HL-60 (cell line): ENCODE data around the gene HPS5.

ENCODE experiments used
- DNase-seq, 2 experiments: peaks; one replicate each; pipeline ENCODE4 v3.0.0-alpha.2; 2010 to 2020; ENCODE audit warnings: low read depth in 1 of 2, low spot score in 1 of 2
- H3K27ac ChIP-seq: fragments of 250-450 bp; sonication (Bioruptor Pico); replicated peaks from 2 replicates; pipeline ENCODE4 v1.5.1; 2020; ENCODE audit warnings: mild to moderate bottlenecking, moderate library complexity
- H3K27me3 ChIP-seq: fragments of 250-450 bp; sonication (Bioruptor Pico); 2 replicates; pipeline ENCODE4 v1.5.1; 2021; ENCODE audit warnings: mild to moderate bottlenecking, moderate library complexity; ENCODE audit not compliant: insufficient read depth, poor library complexity, severe bottlenecking
- H3K4me3 ChIP-seq: replicated peaks from 2 replicates; pipeline ENCODE4 v1.5.1; 2011; ENCODE audit warnings: mild to moderate bottlenecking, control low read depth, low read length; ENCODE audit not compliant: insufficient read depth
- CTCF ChIP-seq: IDR thresholded peaks from one replicate; pipeline ENCODE4 v1.5.1; 2011; ENCODE audit warnings: low read length, control low read depth, inconsistent platforms; ENCODE audit not compliant: insufficient read depth
- GABPA ChIP-seq: IDR thresholded peaks from 2 replicates; pipeline ENCODE4 v1.6.1; 2012; ENCODE audit warnings: low read depth
- POLR2AphosphoS5 ChIP-seq: IDR thresholded peaks from 2 replicates; pipeline ENCODE4 v1.6.1; 2012; ENCODE audit warnings: low read depth
- REST ChIP-seq: IDR thresholded peaks from 2 replicates; pipeline ENCODE4 v1.6.1; 2012; ENCODE audit warnings: low read depth; ENCODE audit not compliant: insufficient replicate concordance
- SPI1 ChIP-seq: IDR thresholded peaks from 2 replicates; pipeline ENCODE4 v1.6.1; 2012; ENCODE audit warnings: low read depth, mild to moderate bottlenecking, borderline replicate concordance

The HPS5 gene

GRCh38 chr11:18282626-18283025 lies 39.3 kb downstream of the HPS5 start:
- Histone ChIP-seq H3K27ac (no peak overlapping the region), H3K4me3 (no peak overlapping the region), H3K27me3 (no peaks in the 10 kb centered on the region)
- DNase-seq: no peak
- no peak for TF ChIP-seq REST
- no peak for TF ChIP-seq GABPA
- TF ChIP-seq CTCF: no peak
- TF ChIP-seq POLR2AphosphoS5: no peak
- TF ChIP-seq SPI1: peak; percentile 13; the same call in 1 of the 2 replicates

GRCh38 chr11:18280438-18281045 lies 41.4 kb downstream of the HPS5 start:
- TF ChIP-seq REST (no peak), SPI1 (no peak), CTCF (no peak), GABPA (no peak), POLR2AphosphoS5 (no peak)
- no peak for DNase-seq
- Histone ChIP-seq H3K4me3 (no peak overlapping the region), H3K27me3 (no peaks in the 10 kb centered on the region), H3K27ac (no peak overlapping the region)

- Histone ChIP-seq H3K27ac (peak overlapping the region; percentile 27), H3K4me3 (no peak overlapping the region), H3K27me3 (no peaks in the 10 kb centered on the region)
- peak; percentile 81 to 82 for DNase-seq
- no peak for TF ChIP-seq CTCF
- peak; percentile 59; the same call in 1 of the 2 replicates for TF ChIP-seq SPI1
Measured at GRCh38 chr11:18277565-18278271, 44.2 kb downstream of the HPS5 start.
